H1 (cell line): Measurements from ENCODE around the gene SEC14L5. TPM values are rescaled to one million over a fixed set of nuclear protein-coding genes. Genes with fewer than 3 reads are reported as not detected.
A peak's percentile ranks its signal among the peaks of the same experiment; 100 is the strongest.

Source experiments
- CTCF ChIA-PET: fragments of 300-600 bp; sonication (Branson Sonifier 250); formaldehyde crosslinking; loops from one replicate; lab custom pipeline; 2021; ENCODE audit not compliant: partially characterized antibody; lab: Charles Lee
- POLR2A ChIA-PET: fragments of 300-600 bp; sonication (Branson Sonifier 250); formaldehyde crosslinking; loops from one replicate; lab custom pipeline; 2021; ENCODE audit warnings: inconsistent platforms; ENCODE audit not compliant: partially characterized antibody; lab: Charles Lee
- DNase-seq, 2 experiments: peaks; one replicate each; pipeline versions ENCODE4 v3.0.0 to v3.0.0-alpha.2; 2010 to 2022; ENCODE audit warnings: low spot score in 2 of 2, low read depth in 1 of 2, mixed read lengths in 1 of 2
- FAIRE-seq: peaks from 2 replicates; lab custom pipeline; 2011; peaks lifted over from hg19 to GRCh38; lab: Jason Lieb, UNC
- H2AFZ ChIP-seq: 2 replicates; pipeline ENCODE4 v1.8.1; 2012; ENCODE audit warnings: low read length, inconsistent platforms
- H2AK5ac ChIP-seq: 2 replicates; pipeline ENCODE4 v1.6.1; 2013; ENCODE audit warnings: low read depth, low read length
- H2BK120ac ChIP-seq: replicated peaks from 2 replicates; pipeline ENCODE3; 2013; ENCODE audit warnings: low read depth, low read length, inconsistent platforms
- H2BK12ac ChIP-seq: 2 replicates; pipeline ENCODE4 v1.6.1; 2013; ENCODE audit warnings: low read depth, low read length
- H2BK15ac ChIP-seq: 2 replicates; pipeline ENCODE4 v1.6.1; 2013; ENCODE audit warnings: low read length
- H2BK20ac ChIP-seq: 2 replicates; pipeline ENCODE4 v1.6.1; 2013; ENCODE audit warnings: low read length
- H2BK5ac ChIP-seq: 2 replicates; pipeline ENCODE4 v1.6.1; 2013; ENCODE audit warnings: low read depth, low read length
- H3K14ac ChIP-seq: 2 replicates; pipeline ENCODE4 v1.6.1; 2013; ENCODE audit warnings: inconsistent platforms; ENCODE audit not compliant: insufficient read length
- H3K18ac ChIP-seq: 2 replicates; pipeline ENCODE4 v1.6.1; 2013; ENCODE audit warnings: low read length; ENCODE audit errors: extremely low read depth
- H3K23ac ChIP-seq: 2 replicates; pipeline ENCODE4 v1.6.1; 2013; ENCODE audit warnings: inconsistent platforms; ENCODE audit not compliant: insufficient read length
- H3K23me2 ChIP-seq: 2 replicates; pipeline ENCODE4 v1.6.1; 2013; ENCODE audit warnings: low read depth, low read length
- H3K27ac ChIP-seq: 2 replicates; pipeline ENCODE4 v1.6.1; 2011; ENCODE audit warnings: low read depth, low read length, inconsistent platforms
- H3K27me3 ChIP-seq, 4 experiments: replicated peaks in 1 of 4; 1 replicate in 1 of 4; 2 replicates in 3 of 4; pipeline versions ENCODE4 v1.6.1 to v1.8.1; 2011 to 2013; ENCODE audit warnings: low read length in 3 of 4, mild to moderate bottlenecking in 3 of 4, inconsistent platforms in 2 of 4, mixed read lengths in 2 of 4, moderate library complexity in 1 of 4; ENCODE audit not compliant: control insufficient read depth in 3 of 4, insufficient read depth in 3 of 4; ENCODE audit errors: extremely low read depth in 1 of 4
- H3K36me3 ChIP-seq, 4 experiments: 2 replicates each; pipeline versions ENCODE4 v1.6.1 to v1.8.1; 2011 to 2013; ENCODE audit warnings: mild to moderate bottlenecking in 4 of 4, low read length in 3 of 4, moderate library complexity in 2 of 4, control low read depth in 1 of 4, inconsistent platforms in 1 of 4; ENCODE audit not compliant: insufficient read depth in 4 of 4, control insufficient read depth in 2 of 4
- H3K4ac ChIP-seq: replicated peaks from 2 replicates; pipeline ENCODE3; 2013; ENCODE audit warnings: low read length, low read depth, mixed read lengths, inconsistent platforms; ENCODE audit not compliant: insufficient read length
- H3K4me1 ChIP-seq, 4 experiments: replicated peaks in 1 of 4; 1 replicate in 1 of 4; 2 replicates in 3 of 4; pipeline versions ENCODE4 v1.6.1 to v1.8.1; 2011 to 2013; ENCODE audit warnings: low read length in 3 of 4, inconsistent platforms in 2 of 4, mixed read lengths in 1 of 4; ENCODE audit not compliant: insufficient read depth in 4 of 4, control insufficient read depth in 3 of 4
- H3K4me2 ChIP-seq, 2 experiments: 2 replicates each; pipeline versions ENCODE4 v1.6.1 to v1.8.1; 2011 to 2013; ENCODE audit warnings: low read depth in 2 of 2, low read length in 2 of 2, control low read depth in 1 of 2, inconsistent platforms in 1 of 2, mild to moderate bottlenecking in 1 of 2; ENCODE audit not compliant: insufficient read depth in 1 of 2
- H3K4me3 ChIP-seq, 4 experiments: fragments of 200-600, 300-600 bp in 1 of 4; sonication (generic), shearing (Covaris generic), sonication (Bioruptor Twin) in 1 of 4; 2 replicates each; pipeline versions ENCODE4 v1.5.1 to v1.8.1; 2011 to 2016; ENCODE audit warnings: low read length in 4 of 4, low read depth in 3 of 4, control low read depth in 2 of 4, inconsistent platforms in 2 of 4, mild to moderate bottlenecking in 2 of 4, mixed read lengths in 1 of 4, moderate library complexity in 1 of 4; ENCODE audit not compliant: insufficient read depth in 2 of 4; ENCODE audit errors: extremely low read depth in 1 of 4
- H3K56ac ChIP-seq: replicated peaks from 2 replicates; pipeline ENCODE3; 2013; ENCODE audit warnings: low read depth, mild to moderate bottlenecking, mixed read lengths, low read length, inconsistent platforms; ENCODE audit not compliant: insufficient read length
- H3K79me1 ChIP-seq: 2 replicates; pipeline ENCODE4 v1.6.1; 2013; ENCODE audit warnings: low read depth, low read length, control low read depth
- H3K79me2 ChIP-seq, 2 experiments: 2 replicates each; pipeline versions ENCODE4 v1.6.1 to v1.8.1; 2012 to 2013; ENCODE audit warnings: low read length in 2 of 2, mild to moderate bottlenecking in 2 of 2, inconsistent platforms in 1 of 2; ENCODE audit not compliant: insufficient read depth in 2 of 2, control insufficient read depth in 1 of 2
- H3K9ac ChIP-seq, 4 experiments: replicated peaks in 1 of 4; 1 replicate in 1 of 4; 2 replicates in 3 of 4; pipeline versions ENCODE4 v1.6.1 to v1.8.1; 2011 to 2013; ENCODE audit warnings: low read depth in 3 of 4, low read length in 3 of 4, control low read depth in 2 of 4, mild to moderate bottlenecking in 2 of 4, moderate library complexity in 2 of 4, inconsistent platforms in 1 of 4; ENCODE audit errors: extremely low read depth in 1 of 4
- H3K9me3 ChIP-seq, 2 experiments: 2 replicates each; pipeline versions ENCODE4 v1.6.1 to v1.8.1; 2012 to 2013; ENCODE audit warnings: mild to moderate bottlenecking in 2 of 2, moderate library complexity in 2 of 2, control low read depth in 1 of 2, inconsistent platforms in 1 of 2, low read depth in 1 of 2, low read length in 1 of 2, mixed read lengths in 1 of 2; ENCODE audit not compliant: insufficient read depth in 2 of 2
- H4K20me1 ChIP-seq, 2 experiments: replicated peaks in 1 of 2; 2 replicates each; pipeline versions ENCODE3 to v1.8.1; 2011 to 2013; ENCODE audit warnings: inconsistent platforms in 2 of 2, low read length in 2 of 2, mild to moderate bottlenecking in 1 of 2; ENCODE audit not compliant: insufficient read depth in 2 of 2, control insufficient read depth in 1 of 2
- H4K5ac ChIP-seq: 2 replicates; pipeline ENCODE4 v1.6.1; 2013; ENCODE audit warnings: low read length, low read depth, mixed read lengths, inconsistent platforms; ENCODE audit not compliant: insufficient read length
- H4K8ac ChIP-seq: 2 replicates; pipeline ENCODE4 v1.8.0; 2013; ENCODE audit warnings: mild to moderate bottlenecking, moderate library complexity, low read length, inconsistent platforms; ENCODE audit not compliant: insufficient read depth; ENCODE audit errors: extremely low read depth
- H4K91ac ChIP-seq: replicated peaks from 2 replicates; pipeline ENCODE3; 2013; ENCODE audit warnings: low read length, mixed read lengths, inconsistent platforms; ENCODE audit not compliant: insufficient read length
- GABPA ChIP-seq: IDR thresholded peaks from 2 replicates; pipeline ENCODE4 v1.6.1; 2011; ENCODE audit warnings: mild to moderate bottlenecking, low read length, moderate library complexity, borderline replicate concordance; ENCODE audit not compliant: insufficient read depth
- GTF2F1 ChIP-seq: IDR thresholded peaks from 2 replicates; pipeline ENCODE4 v1.6.1; 2012; ENCODE audit warnings: low read depth, low read length, improper control_type of control experiment, borderline replicate concordance
- HDAC2 ChIP-seq, 2 experiments: fragments of 300-600 bp in 1 of 2; sonication (generic) in 1 of 2; IDR thresholded peaks; 2 replicates each; pipeline ENCODE4 v1.6.1; 2011 to 2012; ENCODE audit warnings: low read depth in 2 of 2, low read length in 2 of 2, mild to moderate bottlenecking in 2 of 2, moderate library complexity in 2 of 2, borderline replicate concordance in 1 of 2, inconsistent platforms in 1 of 2
- SIN3A ChIP-seq, 2 experiments: IDR thresholded peaks in 1 of 2; conservative IDR thresholded peaks in 1 of 2; 2 replicates each; pipeline ENCODE4 v1.6.1; 2011 to 2012; ENCODE audit warnings: low read length in 2 of 2, improper control_type of control experiment in 1 of 2, low read depth in 1 of 2, mild to moderate bottlenecking in 1 of 2
- TBP ChIP-seq: IDR thresholded peaks from 2 replicates; pipeline ENCODE4 v1.6.1; 2011; ENCODE audit warnings: low read depth, low read length, improper control_type of control experiment
- WGBS, 2 experiments: shearing (Covaris generic) in 1 of 2; methylation state at CpG; one replicate each; pipeline versions ENCODE4 v1.1.6 to v1.1.7; 2013 to 2015; ENCODE audit warnings: low lambda C conversion rate in 2 of 2, mixed read lengths in 2 of 2, inconsistent platforms in 1 of 2, low coverage in 1 of 2, missing lambda C conversion rate in 1 of 2; ENCODE audit not compliant: insufficient replicate concordance in 2 of 2, insufficient coverage in 1 of 2, insufficient read length in 1 of 2; ENCODE audit errors: extremely low coverage in 1 of 2, missing lambda C conversion rate in 1 of 2; 5-methylcytosine and 5-hydroxymethylcytosine counted together
- polyA plus RNA-seq, 7 experiments: library from polyadenylated mRNA; depleted of rRNA in 3 of 7; stranded (reverse) in 5 of 7; unstranded in 2 of 7; fragments of >200 nt in 5 of 7; fragments of 200-250 nt in 2 of 7; gene quantifications; 1 replicate in 5 of 7; 2 replicates in 1 of 7; 4 replicates in 1 of 7; pipeline versions ENCODE4 v1.2.1 to v1.2.3, GENCODE V29; 2011 to 2013; ENCODE audit warnings: missing spikeins in 2 of 7, mixed read lengths in 2 of 7
- total RNA-seq: library from RNA; stranded (reverse); fragmentation: NEBNext Ultra II Directional; extraction: Animal tissue kit (Norgen Biotek cat#: 25700); gene quantifications from 2 replicates; pipeline ENCODE4 v1.2.1, GENCODE V29; 2021
- TF ChIP-seq, protein P1 (sequence below), 3 experiments: IDR thresholded peaks; 1 replicate in 2 of 3; 2 replicates in 1 of 3; pipeline versions ENCODE4 v1.5.1 to v1.6.1; 2011; ENCODE audit warnings: low read length in 3 of 3, mild to moderate bottlenecking in 3 of 3, inconsistent platforms in 2 of 3, low read depth in 1 of 3, moderate library complexity in 1 of 3; ENCODE audit not compliant: insufficient read depth in 1 of 3; ENCODE audit errors: control extremely low read depth in 1 of 3

SEC14L5 gene
- total and polyA plus RNA-seq, 2 of the 8 experiments (the other 6 are each of a cell fraction or from before 2014, with no cell fraction given), result 1.9 to 3.0 TPM

- H2BK5ac ChIP-seq, result peak overlapping the region; percentile 44; the same call in 1 of the 2 replicates
- peak overlapping the region; percentile 13; the same call in 1 of the 2 replicates for H3K27ac ChIP-seq
- DNase-seq (peak in 1 of 2 experiments; percentile 80), FAIRE-seq (no peak)
- WGBS, 2 experiments, result 1% methylated on average over 35 of the region's 64 CpGs; no CpG with 5 or more reads in 1 of the 2 experiments
- no peak overlapping the region for H3K4ac ChIP-seq
- peak overlapping the region; percentile 67 to 100 (median 96) for H3K4me3 ChIP-seq
- H3K79me1 ChIP-seq, result peaks cover 2% of the 10 kb centered on the region; the same call in 1 of the 2 replicates
- H3K18ac ChIP-seq, result peak overlapping the region; percentile 87
- H2BK20ac ChIP-seq, result no peak overlapping the region
- peak overlapping the region; percentile 67 to 90 for H3K4me2 ChIP-seq
- no peak overlapping the region for H4K5ac ChIP-seq
- H2BK15ac ChIP-seq, result no peak overlapping the region
- H3K9me3 ChIP-seq, result no peaks in the 10 kb centered on the region
- H2AFZ ChIP-seq, result peak overlapping the region; percentile 93; the same call in 1 of the 2 replicates
- no peak overlapping the region for H2BK120ac ChIP-seq
- H3K23me2 ChIP-seq, result peaks cover 3% of the 10 kb centered on the region; the same call in 1 of the 2 replicates
- peaks cover 0 to 19% of the 10 kb centered on the region in 2 experiments for H4K20me1 ChIP-seq
- H3K23ac ChIP-seq, result no peak overlapping the region
- 0 out of 2 replicates have a peak overlapping the region, but pooled peaks have one; percentile 39 for H2BK12ac ChIP-seq
- H2AK5ac ChIP-seq, result no peak overlapping the region
- H3K27me3 ChIP-seq, result no peaks in the 10 kb centered on the region
- peak overlapping the region; percentile 93; the same call in 1 of the 2 replicates for H4K8ac ChIP-seq
- peak overlapping the region; percentile 17 for H3K56ac ChIP-seq
- H3K36me3 ChIP-seq, result no peaks in the 10 kb centered on the region
- POLR2A ChIA-PET, result interaction anchor here (0.7 to 3.7 kb wide), 14 partner anchors 10 to 478 kb away, joined by 3 to 18 read pairs (median 4); partner anchors contain the start of genes ANKS3, DNAAF8, GLYR1 and SEC14L5
- no peak overlapping the region for H3K14ac ChIP-seq
- peak overlapping the region in 2 of 4 experiments; percentile 34 to 53; a peak in 3 of 7 replicates for H3K9ac ChIP-seq
- H4K91ac ChIP-seq, result no peak overlapping the region
- H3K79me2 ChIP-seq, result peaks cover 0 to 11% of the 10 kb centered on the region in 2 experiments; a peak in 1 of 4 replicates
- peaks cover 0 to 19% (median 11%) of the 10 kb centered on the region in 4 experiments; a peak in 4 of 7 replicates for H3K4me1 ChIP-seq
- CTCF ChIA-PET, result interaction anchor here (0.6 to 2.0 kb wide), 19 partner anchors 9 to 147 kb away, joined by 3 to 20 read pairs (median 4); partner anchors contain the start of gene SEC14L5
- TF ChIP-seq TBP (no peak), GABPA (0 out of 2 replicates have a peak, but pooled peaks have one; percentile 10), GTF2F1 (no peak), HDAC2 (IDR thresholded peaks at IDR 0.05; ENCODE audit: borderline replicate concordance in 1 of 2, low read depth in 2 of 2, low read length in 2 of 2) (0 out of 4 replicates have a peak, but pooled peaks of 1 of the 2 experiments have one; percentile 51), SIN3A (conservative IDR thresholded peaks at IDR 0.05 in 1 of 2, IDR thresholded peaks at IDR 0.05 in 1 of 2; ENCODE audit: low read depth in 1 of 2, low read length in 2 of 2) (no peak; a peak in 1 of 4 replicates)
- TF ChIP-seq, protein P1, sequence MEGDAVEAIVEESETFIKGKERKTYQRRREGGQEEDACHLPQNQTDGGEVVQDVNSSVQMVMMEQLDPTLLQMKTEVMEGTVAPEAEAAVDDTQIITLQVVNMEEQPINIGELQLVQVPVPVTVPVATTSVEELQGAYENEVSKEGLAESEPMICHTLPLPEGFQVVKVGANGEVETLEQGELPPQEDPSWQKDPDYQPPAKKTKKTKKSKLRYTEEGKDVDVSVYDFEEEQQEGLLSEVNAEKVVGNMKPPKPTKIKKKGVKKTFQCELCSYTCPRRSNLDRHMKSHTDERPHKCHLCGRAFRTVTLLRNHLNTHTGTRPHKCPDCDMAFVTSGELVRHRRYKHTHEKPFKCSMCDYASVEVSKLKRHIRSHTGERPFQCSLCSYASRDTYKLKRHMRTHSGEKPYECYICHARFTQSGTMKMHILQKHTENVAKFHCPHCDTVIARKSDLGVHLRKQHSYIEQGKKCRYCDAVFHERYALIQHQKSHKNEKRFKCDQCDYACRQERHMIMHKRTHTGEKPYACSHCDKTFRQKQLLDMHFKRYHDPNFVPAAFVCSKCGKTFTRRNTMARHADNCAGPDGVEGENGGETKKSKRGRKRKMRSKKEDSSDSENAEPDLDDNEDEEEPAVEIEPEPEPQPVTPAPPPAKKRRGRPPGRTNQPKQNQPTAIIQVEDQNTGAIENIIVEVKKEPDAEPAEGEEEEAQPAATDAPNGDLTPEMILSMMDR (IDR thresholded peaks at IDR 0.05; ENCODE audit: control extremely low read depth in 1 of 3, insufficient read depth in 1 of 3, low read depth in 1 of 3, low read length in 3 of 3), result peak; percentile 41 to 69 (median 51)
Measured at GRCh38 chr16:4936181-4936990, 21.7 kb upstream of the SEC14L5 start.
